Hepatocyte (in vitro differentiated cells): ENCODE results near the gene RETSAT. TPM values are rescaled to one million over a fixed set of nuclear protein-coding genes. Genes with fewer than 3 reads are reported as not detected.
A peak's percentile ranks its signal among the peaks of the same experiment; 100 is the strongest.

Experiments used
- DNase-seq: peaks from one replicate; pipeline ENCODE4 v3.0.0-alpha.2; 2016; ENCODE audit warnings: low spot score
- H2AFZ ChIP-seq: fragments of 200-600 bp; sonication (generic); 2 replicates; pipeline ENCODE4 v1.6.0; 2016; ENCODE audit warnings: antibody characterized with exemption, mild to moderate bottlenecking
- H3K27ac ChIP-seq: fragments of 200-600 bp; sonication (generic); 2 replicates; pipeline ENCODE4 v1.5.1; 2016; ENCODE audit warnings: mild to moderate bottlenecking
- H3K27me3 ChIP-seq: fragments of 200-600 bp; sonication (generic); 2 replicates; pipeline ENCODE4 v1.6.1; 2016
- H3K36me3 ChIP-seq: fragments of 200-600 bp; sonication (generic); replicated peaks from 2 replicates; pipeline ENCODE4 v1.5.1; 2016; ENCODE audit warnings: low read depth; ENCODE audit not compliant: insufficient read depth
- H3K4me1 ChIP-seq: fragments of 200-600 bp; sonication (generic); 2 replicates; pipeline ENCODE4 v1.5.1; 2016; ENCODE audit warnings: mild to moderate bottlenecking, moderate library complexity; ENCODE audit not compliant: insufficient read depth
- H3K4me2 ChIP-seq: fragments of 200-600 bp; sonication (generic); 2 replicates; pipeline ENCODE4 v1.6.0; 2016
- H3K4me3 ChIP-seq: fragments of 200-600 bp; sonication (generic); 2 replicates; pipeline ENCODE4 v1.5.1; 2016; ENCODE audit warnings: mild to moderate bottlenecking
- H3K79me2 ChIP-seq: fragments of 200-600 bp; sonication (generic); 2 replicates; pipeline ENCODE4 v1.6.0; 2017; ENCODE audit warnings: mild to moderate bottlenecking
- H3K9me2 ChIP-seq: fragments of 200-600 bp; sonication (generic); replicated peaks from 2 replicates; pipeline ENCODE4 v1.6.0; 2017; ENCODE audit warnings: mild to moderate bottlenecking; ENCODE audit not compliant: insufficient read depth
- H3K9me3 ChIP-seq: fragments of 200-600 bp; sonication (generic); 2 replicates; pipeline ENCODE4 v1.5.1; 2016; ENCODE audit warnings: low read depth, mild to moderate bottlenecking
- H4K20me1 ChIP-seq: fragments of 200-600 bp; sonication (generic); 2 replicates; pipeline ENCODE4 v1.6.0; 2016; ENCODE audit warnings: mild to moderate bottlenecking; ENCODE audit not compliant: insufficient read depth, poor library complexity, severe bottlenecking
- EZH2 ChIP-seq: fragments of 200-600 bp; sonication (generic); IDR thresholded peaks from 2 replicates; pipeline ENCODE4 v1.6.1; 2016; ENCODE audit warnings: antibody characterized with exemption, mild to moderate bottlenecking, borderline replicate concordance
- EZH2phosphoT487 ChIP-seq: fragments of 200-600 bp; sonication (generic); IDR thresholded peaks from one replicate; pipeline ENCODE4 v1.6.1; 2018; ENCODE audit warnings: antibody characterized with exemption, mild to moderate bottlenecking, low read depth, moderate library complexity; ENCODE audit not compliant: unreplicated experiment, severe bottlenecking
- WGBS: methylation state at CpG from one replicate; pipeline ENCODE4 v1.1.6; 2016; ENCODE audit warnings: low lambda C conversion rate; ENCODE audit errors: missing lambda C conversion rate; 5-methylcytosine and 5-hydroxymethylcytosine counted together
- polyA plus RNA-seq: library from polyadenylated mRNA; unstranded; fragments of >200 nt; fragmentation: Nextera tagmentation; extraction: Ambion mirVana; gene quantifications from 2 replicates; pipeline ENCODE4 v1.2.1, GENCODE V29; 2016
- total RNA-seq: library from RNA; depleted of rRNA; stranded (reverse); fragments of >200 nt; gene quantifications from 2 replicates; pipeline ENCODE4 v1.2.3, GENCODE V29; 2014
- TF ChIP-seq, protein P1 (sequence below): fragments of 200-600 bp; sonication (generic); IDR thresholded peaks from 2 replicates; pipeline ENCODE4 v1.5.1; 2016; ENCODE audit warnings: antibody characterized with exemption, mild to moderate bottlenecking; ENCODE audit not compliant: poor library complexity

Gene RETSAT
- total and polyA plus RNA-seq, 2 experiments from 2014 or later: 24.7 to 58.5 TPM

GRCh38 chr2:85397925-85398331 is 43.6 kb upstream of the RETSAT start:
- Histone ChIP-seq H3K4me1 (no peaks in the 10 kb centered on the region), H3K9me2 (no peaks in the 10 kb centered on the region), H3K79me2 (no peaks in the 10 kb centered on the region), H3K27ac (no peak overlapping the region), H3K4me3 (no peak overlapping the region), H3K36me3 (no peaks in the 10 kb centered on the region), H3K4me2 (no peak overlapping the region), H2AFZ (no peak overlapping the region), H4K20me1 (no peaks in the 10 kb centered on the region), H3K9me3 (no peaks in the 10 kb centered on the region), H3K27me3 (no peaks in the 10 kb centered on the region)
- DNase-seq: no peak
- TF ChIP-seq EZH2: no peak
- TF ChIP-seq EZH2phosphoT487: no peak
- TF ChIP-seq, protein P1, sequence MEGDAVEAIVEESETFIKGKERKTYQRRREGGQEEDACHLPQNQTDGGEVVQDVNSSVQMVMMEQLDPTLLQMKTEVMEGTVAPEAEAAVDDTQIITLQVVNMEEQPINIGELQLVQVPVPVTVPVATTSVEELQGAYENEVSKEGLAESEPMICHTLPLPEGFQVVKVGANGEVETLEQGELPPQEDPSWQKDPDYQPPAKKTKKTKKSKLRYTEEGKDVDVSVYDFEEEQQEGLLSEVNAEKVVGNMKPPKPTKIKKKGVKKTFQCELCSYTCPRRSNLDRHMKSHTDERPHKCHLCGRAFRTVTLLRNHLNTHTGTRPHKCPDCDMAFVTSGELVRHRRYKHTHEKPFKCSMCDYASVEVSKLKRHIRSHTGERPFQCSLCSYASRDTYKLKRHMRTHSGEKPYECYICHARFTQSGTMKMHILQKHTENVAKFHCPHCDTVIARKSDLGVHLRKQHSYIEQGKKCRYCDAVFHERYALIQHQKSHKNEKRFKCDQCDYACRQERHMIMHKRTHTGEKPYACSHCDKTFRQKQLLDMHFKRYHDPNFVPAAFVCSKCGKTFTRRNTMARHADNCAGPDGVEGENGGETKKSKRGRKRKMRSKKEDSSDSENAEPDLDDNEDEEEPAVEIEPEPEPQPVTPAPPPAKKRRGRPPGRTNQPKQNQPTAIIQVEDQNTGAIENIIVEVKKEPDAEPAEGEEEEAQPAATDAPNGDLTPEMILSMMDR: no peak
- 75% methylated on average over 4 of the region's 4 CpGs for WGBS

DNA sequence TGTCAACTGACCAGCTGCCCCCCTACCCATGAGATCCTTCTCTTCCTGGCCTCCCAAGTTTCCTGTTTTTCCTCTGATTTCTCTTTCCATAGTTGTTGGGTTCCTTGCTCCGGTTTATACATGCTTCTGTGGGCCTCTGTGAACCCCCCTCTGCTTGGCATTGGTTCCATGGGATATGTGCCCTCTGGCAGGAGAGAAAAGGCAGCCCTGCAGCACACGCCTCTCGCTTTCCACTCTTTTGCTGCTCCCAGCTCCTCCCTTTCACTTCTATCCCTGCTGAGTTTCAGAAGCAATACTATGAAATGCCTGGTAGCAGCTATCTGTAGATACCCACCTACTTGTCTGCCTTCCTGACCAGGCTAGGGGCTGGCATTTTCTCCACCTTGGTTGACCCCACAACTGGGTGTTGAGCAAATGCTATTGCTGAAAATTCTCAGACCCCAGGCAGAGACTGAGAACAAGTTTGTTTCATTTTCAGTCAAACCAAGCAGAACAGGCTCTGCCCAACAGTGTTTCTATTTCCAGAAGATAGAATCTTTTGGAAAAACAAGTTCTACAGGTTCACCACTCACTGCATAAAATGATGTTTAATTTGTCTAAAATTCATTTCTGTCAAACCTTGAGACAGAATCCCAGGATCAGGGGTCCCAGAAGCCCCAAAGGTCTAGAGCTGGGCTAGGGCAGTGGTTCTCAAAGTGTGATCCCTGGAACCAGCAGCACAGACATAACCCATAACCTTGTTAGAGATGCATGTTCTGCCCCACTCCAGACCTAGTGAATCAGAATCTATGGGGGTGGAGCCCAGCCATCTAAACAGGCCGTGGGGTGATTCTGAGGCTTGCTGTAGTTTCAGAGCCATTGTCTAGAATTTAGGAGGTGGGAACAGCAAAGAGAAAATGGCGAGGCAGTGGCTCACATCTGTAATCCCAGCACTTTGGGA is 42.5 kb upstream of the RETSAT start:
- no peak overlapping the region for H2AFZ ChIP-seq
- H3K4me1 ChIP-seq: no peaks in the 10 kb centered on the region
- H3K36me3 ChIP-seq: no peaks in the 10 kb centered on the region
- DNase-seq: no peak
- H3K27ac ChIP-seq: peak overlapping the region; percentile 27
- H4K20me1 ChIP-seq: no peaks in the 10 kb centered on the region
- H3K4me2 ChIP-seq: no peak overlapping the region
- H3K9me3 ChIP-seq: no peaks in the 10 kb centered on the region
- TF ChIP-seq EZH2: no peak
- TF ChIP-seq, protein P1: no peak
- TF ChIP-seq EZH2phosphoT487: no peak
- H3K27me3 ChIP-seq: no peaks in the 10 kb centered on the region
- no peaks in the 10 kb centered on the region for H3K9me2 ChIP-seq
- no peak overlapping the region for H3K4me3 ChIP-seq
- WGBS: 86% methylated on average over 5 of the region's 5 CpGs
- H3K79me2 ChIP-seq: no peaks in the 10 kb centered on the region

- peak overlapping the region; percentile 27 for H3K27ac ChIP-seq
- H3K4me3 ChIP-seq: no peak overlapping the region
- no peak for TF ChIP-seq EZH2
- no peak for TF ChIP-seq EZH2phosphoT487
- TF ChIP-seq, protein P1: no peak
- H4K20me1 ChIP-seq: no peaks in the 10 kb centered on the region
- DNase-seq: no peak
- no peaks in the 10 kb centered on the region for H3K9me3 ChIP-seq
- H3K36me3 ChIP-seq: no peaks in the 10 kb centered on the region
- H3K4me1 ChIP-seq: no peaks in the 10 kb centered on the region
- no peaks in the 10 kb centered on the region for H3K79me2 ChIP-seq
- H2AFZ ChIP-seq: no peak overlapping the region
- H3K4me2 ChIP-seq: no peak overlapping the region
- H3K27me3 ChIP-seq: no peaks in the 10 kb centered on the region
- no peaks in the 10 kb centered on the region for H3K9me2 ChIP-seq
- WGBS: 97% methylated on average over 14 of the region's 14 CpGs
Observed at GRCh38 chr2:85395912-85396475, 41.7 kb upstream of the RETSAT start.
